ENCODE results near the gene LRRK1. TPM values are rescaled to one million over a fixed set of nuclear protein-coding genes. Genes with fewer than 3 reads are reported as not detected.
A peak's percentile ranks its signal among the peaks of the same experiment; 100 is the strongest.

LRRK1 gene
- total and polyA plus RNA-seq, 2 experiments from 2014 or later, result 2.6 to 4.5 TPM

- no peaks in the 10 kb centered on the region for H3K9me3 Mint-ChIP-seq
- no peak overlapping the region for H3K4me3 Mint-ChIP-seq
- H3K27ac Mint-ChIP-seq, result no peak overlapping the region
Measured at GRCh38 chr15:100932676-100933348, 13.7 kb downstream of the LRRK1 start.

More at GRCh38 chr15:100932676-100933348, 13.7 kb downstream of the LRRK1 start:
- H3F3A ChIP-seq (replicated peaks; ENCODE audit: low read depth), result no peaks in the 10 kb centered on the region
- H3K36me3 ChIP-seq (ENCODE audit: insufficient read depth), result no peaks in the 10 kb centered on the region
- peaks cover 14% of the 10 kb centered on the region for H3K4me1 ChIP-seq (ENCODE audit: insufficient read depth)
- H3K79me2 ChIP-seq (replicated peaks; ENCODE audit: insufficient read depth), result no peaks in the 10 kb centered on the region
- H3K27me3 ChIP-seq (ENCODE audit: insufficient read depth), result no peaks in the 10 kb centered on the region
- H3K4me3 ChIP-seq, result 0 out of 2 replicates have a peak overlapping the region, but pooled peaks have one; percentile 26
- TF ChIP-seq ZNF331 (CRISPR knock-in tag; IDR thresholded peaks at IDR 0.05; ENCODE audit: low read depth) (no peak), ETS1 (IDR thresholded peaks at IDR 0.05) (no peak), ZNF462 (CRISPR knock-in tag; IDR thresholded peaks at IDR 0.05) (peak; percentile 88), ZNF114 (CRISPR knock-in tag; IDR thresholded peaks at IDR 0.05) (0 out of 2 replicates have a peak, but pooled peaks have one; percentile 9), CTCF (conservative IDR thresholded peaks at IDR 0.05; ENCODE audit: low read depth in 2 of 2) (no peak)
- peak overlapping the region; percentile 57; the same call in 1 of the 2 replicates for H3K4me2 ChIP-seq
- ATAC-seq (peak; percentile 75), DNase-seq (ENCODE audit: low spot score) (peak; percentile 11)
- no peaks in the 10 kb centered on the region for H3K36me3 Mint-ChIP-seq (ENCODE audit: low read depth)
- H3K4me1 Mint-ChIP-seq, result peaks cover 29% of the 10 kb centered on the region
- H3K27me3 Mint-ChIP-seq (ENCODE audit: insufficient read depth, low read depth, poor library complexity), result peaks cover 2% of the 10 kb centered on the region
- H3K27ac ChIP-seq (ENCODE audit: low read depth), result no peak overlapping the region
- H4K20me1 ChIP-seq (replicated peaks; ENCODE audit: insufficient read depth), result no peaks in the 10 kb centered on the region
- H3K9me2 ChIP-seq (ENCODE audit: insufficient read depth), result no peaks in the 10 kb centered on the region; the same call in 1 of the 2 replicates
- peak overlapping the region; percentile 52; the same call in 1 of the 2 replicates for H2AFZ ChIP-seq

Measured in GM23338 (cell line).